ENCODE data around the gene JUNB. TPM values are rescaled to one million over a fixed set of nuclear protein-coding genes. Genes with fewer than 3 reads are reported as not detected.
"Not testable (repeated sequence)": the region's sequence is repeated elsewhere in the genome, so short reads cannot be mapped to it uniquely, and the experiment has no call there.

JUNB gene
- total RNA-seq, 1 donor from 2014 or later: 84.4 TPM

DNA sequence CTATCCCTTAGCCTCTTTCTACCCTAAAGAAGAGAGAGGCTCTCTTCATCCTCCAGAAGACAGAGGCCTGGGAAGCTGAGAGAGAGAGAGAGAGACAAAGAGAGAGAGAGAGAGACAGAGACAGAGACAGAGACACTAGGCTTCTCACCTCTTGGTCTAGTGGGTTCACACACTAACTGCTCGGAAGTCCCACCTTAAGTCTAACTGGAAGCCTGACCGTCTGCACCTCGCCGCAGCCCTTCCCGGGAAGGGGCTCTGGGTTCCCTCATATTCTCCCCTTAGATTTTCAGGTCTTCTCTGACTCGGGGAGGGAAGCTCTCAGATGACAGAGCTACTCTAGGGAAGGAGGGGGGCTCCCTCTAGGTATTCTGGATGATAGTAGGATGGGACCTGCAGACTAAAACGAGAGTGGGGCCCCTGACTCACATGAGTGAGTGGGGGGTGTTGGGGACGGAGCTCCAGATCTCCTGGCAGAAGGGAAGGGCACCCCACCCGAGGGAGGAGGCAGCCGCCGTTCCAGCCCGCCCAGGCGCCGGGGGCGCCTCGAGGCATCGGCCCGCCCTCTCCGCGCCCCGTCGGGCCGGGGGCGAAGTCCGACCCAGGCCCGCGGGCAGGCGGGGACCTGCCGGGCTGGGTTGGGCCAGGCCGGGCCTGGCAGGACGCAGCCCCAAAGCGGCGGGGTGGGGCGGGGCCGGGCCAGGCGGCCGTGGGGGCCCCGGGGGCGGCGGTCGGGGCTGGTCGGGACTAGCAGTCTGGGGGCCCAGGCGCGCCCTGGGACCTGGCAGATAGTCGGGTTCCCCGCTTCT lies 2.0 kb upstream of the JUNB start:
- peak; percentile 53 for DNase-seq (ENCODE audit: low read depth)

DNA sequence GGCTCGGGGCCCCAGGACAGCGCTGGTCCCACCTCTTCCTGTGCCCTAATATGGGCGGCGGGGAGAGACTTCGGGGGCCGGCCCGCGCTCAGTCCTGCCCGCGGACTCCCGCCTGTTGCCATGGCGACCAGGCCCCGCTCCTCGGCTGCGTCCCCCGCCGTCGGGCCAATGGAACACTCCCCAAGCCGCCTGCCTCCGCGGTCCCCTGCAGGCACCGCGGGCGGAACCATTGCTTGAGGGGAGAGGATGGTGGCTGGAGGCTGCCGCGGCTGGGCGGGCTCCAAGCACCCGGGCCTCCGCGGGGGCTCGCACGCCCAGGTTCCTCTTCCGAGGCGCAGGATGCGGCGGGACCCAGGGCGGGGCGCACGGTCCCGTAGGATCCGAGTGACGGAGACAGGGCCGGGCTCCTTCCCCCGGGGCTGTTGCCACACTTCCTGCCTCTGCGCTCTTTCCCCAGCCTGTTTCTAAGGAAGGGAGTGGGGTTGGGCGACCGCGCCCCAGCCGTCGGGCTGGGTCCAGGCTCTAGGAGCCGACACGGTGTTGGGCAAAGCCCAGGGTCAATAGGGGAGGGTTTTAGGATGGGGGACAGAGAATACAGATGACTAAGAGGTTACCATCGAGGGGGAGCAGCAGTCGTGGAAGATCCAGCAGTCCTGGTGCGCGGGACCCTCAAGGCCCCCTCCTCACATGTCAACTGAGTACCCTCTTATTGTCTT lies 1.2 kb upstream of the JUNB start:
- peak; percentile 96 for DNase-seq (ENCODE audit: low read depth)

DNA sequence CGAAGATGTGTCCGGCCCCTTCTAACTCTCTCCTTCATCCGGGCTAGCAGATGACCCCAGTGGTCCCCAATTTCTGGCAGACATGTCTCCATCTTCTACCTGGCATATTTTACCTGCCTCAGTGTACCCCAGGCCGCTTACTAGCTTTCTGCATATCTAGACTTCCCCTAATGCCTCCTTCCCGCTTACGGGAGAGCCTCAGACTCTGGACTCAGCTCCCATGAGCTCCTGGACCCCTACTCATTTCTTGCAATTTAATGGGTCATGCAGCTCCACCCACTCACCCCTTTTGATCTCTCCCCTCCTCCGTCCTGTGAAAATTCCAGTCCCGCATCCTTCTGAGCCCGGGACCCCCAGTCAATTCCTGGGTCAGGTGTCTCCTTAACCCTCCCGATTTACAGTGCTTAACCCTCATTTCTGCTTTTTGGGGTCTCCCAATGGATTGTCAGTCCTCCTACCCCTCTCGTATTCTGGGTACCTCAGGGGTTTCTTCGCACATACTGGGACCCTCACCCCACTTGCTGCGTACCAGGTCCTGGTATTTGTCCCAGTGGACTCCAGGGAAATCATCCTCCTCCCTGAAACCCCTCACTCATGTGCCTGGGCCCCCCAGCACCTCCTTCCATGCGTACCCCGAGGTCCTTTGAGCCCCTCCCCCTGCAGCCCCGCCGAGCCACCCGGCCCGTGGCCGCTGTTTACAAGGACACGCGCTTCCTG lies 500 bp upstream of the JUNB start:
- no peak for DNase-seq (ENCODE audit: low read depth)

DNA sequence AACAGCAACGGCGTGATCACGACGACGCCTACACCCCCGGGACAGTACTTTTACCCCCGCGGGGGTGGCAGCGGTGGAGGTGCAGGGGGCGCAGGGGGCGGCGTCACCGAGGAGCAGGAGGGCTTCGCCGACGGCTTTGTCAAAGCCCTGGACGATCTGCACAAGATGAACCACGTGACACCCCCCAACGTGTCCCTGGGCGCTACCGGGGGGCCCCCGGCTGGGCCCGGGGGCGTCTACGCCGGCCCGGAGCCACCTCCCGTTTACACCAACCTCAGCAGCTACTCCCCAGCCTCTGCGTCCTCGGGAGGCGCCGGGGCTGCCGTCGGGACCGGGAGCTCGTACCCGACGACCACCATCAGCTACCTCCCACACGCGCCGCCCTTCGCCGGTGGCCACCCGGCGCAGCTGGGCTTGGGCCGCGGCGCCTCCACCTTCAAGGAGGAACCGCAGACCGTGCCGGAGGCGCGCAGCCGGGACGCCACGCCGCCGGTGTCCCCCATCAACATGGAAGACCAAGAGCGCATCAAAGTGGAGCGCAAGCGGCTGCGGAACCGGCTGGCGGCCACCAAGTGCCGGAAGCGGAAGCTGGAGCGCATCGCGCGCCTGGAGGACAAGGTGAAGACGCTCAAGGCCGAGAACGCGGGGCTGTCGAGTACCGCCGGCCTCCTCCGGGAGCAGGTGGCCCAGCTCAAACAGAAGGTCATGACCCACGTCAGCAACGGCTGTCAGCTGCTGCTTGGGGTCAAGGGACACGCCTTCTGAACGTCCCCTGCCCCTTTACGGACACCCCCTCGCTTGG lies 966 bp downstream of the JUNB start:
- peak; percentile 76 for DNase-seq (ENCODE audit: low read depth)

DNA sequence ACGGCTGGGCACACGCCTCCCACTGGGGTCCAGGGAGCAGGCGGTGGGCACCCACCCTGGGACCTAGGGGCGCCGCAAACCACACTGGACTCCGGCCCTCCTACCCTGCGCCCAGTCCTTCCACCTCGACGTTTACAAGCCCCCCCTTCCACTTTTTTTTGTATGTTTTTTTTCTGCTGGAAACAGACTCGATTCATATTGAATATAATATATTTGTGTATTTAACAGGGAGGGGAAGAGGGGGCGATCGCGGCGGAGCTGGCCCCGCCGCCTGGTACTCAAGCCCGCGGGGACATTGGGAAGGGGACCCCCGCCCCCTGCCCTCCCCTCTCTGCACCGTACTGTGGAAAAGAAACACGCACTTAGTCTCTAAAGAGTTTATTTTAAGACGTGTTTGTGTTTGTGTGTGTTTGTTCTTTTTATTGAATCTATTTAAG lies 1.6 kb downstream of the JUNB start:
- no peak for DNase-seq (ENCODE audit: low read depth)

DNA sequence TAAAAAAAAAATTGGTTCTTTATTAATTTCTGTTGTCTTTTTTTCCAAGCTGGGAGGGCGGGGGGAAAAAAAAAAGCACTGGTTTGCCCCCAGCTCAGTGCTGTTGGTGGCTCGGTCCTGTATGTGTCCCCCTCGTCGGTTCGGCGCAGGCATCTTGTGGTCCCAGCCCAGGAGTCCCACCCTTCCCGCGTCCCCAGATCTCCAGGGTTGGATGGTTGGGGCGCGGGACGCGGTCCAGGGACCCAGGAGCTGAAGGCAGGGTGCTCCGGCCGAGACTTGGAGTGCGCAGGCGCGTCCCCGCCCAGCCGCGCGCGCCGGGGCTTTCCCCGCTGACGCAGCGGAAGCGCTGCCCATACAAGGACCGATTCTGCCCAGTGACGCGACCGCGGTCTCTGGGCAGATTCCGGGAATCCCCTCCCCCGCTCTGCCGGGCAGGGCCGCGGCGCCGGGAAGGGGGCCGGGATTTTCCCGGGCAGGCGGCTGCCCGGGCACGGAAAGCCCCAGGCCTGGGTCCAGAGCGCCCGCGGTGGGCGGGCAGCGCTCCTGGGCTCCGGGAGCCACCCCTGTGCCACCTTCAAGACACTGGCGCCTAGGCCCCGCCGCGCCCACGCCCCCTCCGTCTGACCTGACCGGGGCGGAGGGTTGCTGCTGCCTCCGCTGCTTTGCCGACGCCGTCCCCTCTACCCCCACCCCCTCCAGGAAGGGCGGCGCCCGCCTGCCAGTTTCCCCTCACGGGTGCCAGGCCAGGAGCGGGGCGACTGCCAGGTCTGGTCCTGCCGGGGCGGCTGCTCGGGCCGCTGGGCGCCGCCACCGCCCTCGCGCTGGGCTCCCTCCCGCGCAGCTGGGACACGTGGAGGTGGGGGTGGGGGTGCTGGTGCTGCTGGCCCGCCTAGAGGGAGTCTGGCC lies 2.3 kb downstream of the JUNB start:
- DNase-seq (ENCODE audit: low read depth): peak; percentile 95

DNA sequence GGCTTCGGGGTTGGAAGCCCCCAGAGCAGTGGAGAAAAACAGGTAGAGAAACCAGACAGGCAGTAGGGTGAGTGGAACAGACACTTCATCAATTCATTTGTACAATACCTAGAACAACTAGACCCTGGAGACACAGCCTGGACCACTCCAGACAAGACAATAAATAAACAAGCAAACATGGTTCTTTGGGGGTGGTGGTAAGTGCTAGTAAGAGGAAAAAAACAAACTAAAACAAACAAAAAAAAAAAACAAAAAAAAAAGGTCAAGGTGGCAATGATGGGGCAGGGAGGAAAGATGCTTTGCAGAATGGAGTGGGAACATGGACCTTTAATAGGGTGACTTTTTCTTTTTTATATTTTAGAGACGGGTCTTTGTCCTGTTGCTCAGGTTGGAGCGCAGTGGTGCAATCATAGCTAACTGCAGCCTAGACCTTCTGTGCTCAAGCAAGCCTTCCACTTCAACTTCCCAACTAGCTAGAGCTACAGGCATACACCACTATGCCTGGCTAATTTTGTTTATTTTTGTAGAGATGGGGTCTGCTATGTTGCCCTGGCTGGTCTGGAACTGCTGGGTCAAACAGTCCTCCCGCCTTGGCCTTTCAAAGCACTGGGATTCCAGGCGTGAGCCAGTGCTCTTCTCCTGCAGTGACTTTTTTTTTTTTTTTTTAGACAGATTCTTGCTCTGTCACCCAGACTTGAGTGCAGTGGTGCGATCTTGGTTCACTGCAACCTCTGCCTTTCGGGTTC lies 3.1 kb downstream of the JUNB start:
- DNase-seq (ENCODE audit: low read depth): peak; percentile 38

DNA sequence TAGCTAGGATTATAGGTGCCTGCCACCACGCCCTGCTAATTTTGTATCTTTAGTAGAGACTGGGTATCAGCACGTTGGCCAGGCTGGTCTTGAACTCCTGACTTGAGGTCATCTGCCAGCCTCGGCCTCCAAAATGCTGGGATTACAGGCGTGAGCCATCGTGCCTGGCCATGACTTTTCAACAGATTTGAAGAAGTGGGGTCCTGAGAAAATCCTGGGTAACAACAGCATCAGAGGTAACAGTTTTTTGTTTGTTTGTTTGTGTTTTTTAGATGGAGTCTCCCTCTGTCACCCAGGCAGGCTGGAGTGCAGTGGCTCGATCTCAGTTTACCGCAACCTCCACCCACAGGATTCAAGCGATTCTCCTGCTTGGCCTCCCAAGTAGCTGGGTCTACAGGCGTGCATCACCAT lies 3.7 kb downstream of the JUNB start:
- peak; percentile 9 for DNase-seq (ENCODE audit: low read depth)

DNA sequence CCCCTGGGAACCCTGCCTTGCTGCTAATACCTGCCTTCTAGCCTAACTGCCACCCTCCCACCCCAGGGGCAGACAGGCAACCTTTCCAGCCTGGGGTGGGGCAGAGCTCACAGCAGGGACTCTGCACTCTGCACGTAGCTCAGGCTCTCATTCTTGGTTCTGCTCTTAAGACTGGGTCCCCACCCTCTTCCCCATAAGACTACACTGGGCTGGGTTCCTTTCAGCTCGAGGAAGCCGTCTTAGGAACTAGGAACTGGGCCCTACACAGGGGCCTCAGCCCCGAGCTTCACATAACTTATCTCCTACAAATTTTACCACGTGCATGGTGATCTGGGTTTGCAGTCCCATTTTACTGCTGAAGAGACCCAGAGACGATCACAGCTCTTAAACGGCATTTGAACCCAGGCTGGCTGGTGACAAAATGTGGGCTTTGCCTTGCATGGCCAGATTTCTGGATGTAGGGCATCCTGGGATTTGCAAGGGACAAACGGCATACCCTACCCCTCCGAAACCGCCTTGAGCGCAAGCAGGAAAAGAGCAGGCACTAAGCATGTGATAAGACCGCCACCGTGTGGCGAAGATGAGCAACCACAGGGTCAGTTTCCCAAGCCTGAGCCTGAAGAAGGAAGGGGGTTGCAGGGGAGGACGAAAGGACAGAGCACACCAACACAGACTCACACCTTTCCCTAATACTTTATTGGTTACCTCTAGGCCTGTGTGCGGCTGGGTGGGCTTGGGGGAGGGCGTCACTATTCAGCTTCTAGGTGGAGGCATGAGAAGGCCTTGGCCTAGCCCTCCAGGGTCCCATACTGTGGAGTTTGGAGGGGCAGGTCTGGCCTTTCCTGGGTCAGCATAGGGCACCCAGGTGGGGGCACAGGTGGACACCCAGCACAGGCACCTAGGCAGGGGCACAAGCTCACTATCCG lies 5.1 kb downstream of the JUNB start:
- peak; percentile 84 for DNase-seq (ENCODE audit: low read depth)

DNA sequence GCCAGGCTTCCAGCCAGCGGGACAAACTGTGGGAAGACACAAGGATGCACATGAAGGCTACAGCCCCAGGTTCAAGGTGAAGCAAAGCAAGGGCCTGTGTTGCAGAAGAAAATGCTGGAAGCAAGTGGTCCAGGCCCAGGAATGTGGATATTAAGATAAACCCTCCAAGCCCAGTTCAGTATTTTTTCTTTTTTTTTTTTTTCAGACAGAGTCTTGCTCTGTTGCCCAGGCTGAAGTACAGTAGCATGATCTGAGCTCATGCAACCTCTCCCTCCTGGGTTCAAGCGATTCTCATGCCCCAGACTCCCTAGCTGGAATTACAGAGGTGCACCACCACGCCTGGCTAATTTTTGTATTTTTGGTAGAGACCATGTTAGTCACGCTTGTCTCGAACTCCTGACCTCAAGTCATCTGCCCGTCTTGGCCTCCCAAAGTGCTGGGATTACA lies 5.9 kb downstream of the JUNB start:
- no peak for DNase-seq (ENCODE audit: low read depth)

DNA sequence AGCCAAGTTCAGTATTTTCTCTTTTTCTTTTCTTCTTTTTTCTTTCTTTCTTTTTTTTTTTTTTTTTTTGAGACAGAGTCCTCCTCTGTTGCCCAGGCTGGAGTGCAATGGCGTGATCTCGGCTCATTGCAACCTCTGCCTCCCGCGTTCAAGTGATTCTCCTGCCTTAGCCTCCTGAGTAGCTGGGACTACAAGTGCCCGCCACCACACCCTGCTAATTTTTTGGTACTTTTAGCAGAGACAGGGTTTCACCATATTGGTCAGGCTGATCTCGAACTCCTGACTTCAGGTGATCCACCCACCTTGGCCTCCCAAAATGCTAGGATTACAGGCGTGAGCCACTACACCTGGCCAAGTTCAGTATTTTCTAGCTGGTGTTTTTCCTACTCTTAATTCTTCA lies 6.3 kb downstream of the JUNB start:
- not testable (repeated sequence) for DNase-seq (ENCODE audit: low read depth)

DNA sequence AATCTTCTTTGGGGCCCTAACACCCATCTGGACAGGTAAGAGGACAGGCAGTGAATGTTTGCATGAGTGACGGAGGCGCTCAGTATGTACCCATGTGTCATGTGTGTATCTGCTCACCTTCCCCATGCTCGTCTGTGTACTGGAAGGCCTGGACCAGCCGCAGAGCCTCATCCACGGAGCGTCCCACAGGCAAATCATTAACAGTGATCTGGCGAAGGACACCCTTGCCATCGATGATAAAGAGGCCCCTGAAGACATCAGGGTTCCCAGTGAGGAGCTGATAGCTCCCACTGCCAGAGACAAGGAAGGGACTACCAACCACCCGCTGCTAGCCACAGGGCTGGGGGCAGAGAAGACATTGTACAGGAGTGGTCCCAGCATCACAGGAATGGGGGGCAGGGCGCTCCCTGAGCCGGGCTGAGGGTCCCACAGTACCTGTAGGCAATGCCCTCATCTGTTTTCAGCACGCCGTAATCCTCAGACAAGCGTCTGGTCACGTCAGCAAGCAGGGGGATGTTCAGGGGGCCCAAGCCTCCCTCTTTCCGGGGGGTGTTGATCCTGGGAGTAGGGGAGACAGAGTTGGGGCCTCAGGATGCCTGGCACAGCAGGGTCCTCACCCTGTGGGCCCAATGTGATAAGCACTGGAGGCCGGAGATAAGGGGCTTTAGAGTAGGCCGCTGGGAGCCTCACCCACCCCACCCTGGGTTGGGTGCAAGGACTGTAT lies 8.6 kb downstream of the JUNB start:
- no peak for DNase-seq (ENCODE audit: low read depth)

DNA sequence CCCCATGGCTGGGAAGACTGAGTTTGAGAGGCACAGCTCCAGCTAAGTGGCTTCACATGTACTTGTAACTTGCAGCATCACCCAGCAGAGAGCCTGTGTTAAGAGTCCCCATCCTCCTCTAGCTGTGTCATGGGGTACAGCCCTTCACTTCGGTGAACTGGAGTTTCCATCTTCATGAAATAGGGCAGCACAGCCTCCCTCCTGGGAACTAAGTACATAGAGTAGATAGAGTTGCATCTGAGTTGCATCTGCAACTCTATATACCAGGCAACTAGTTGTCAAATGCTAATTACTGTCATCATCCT lies 9.1 kb downstream of the JUNB start:
- DNase-seq (ENCODE audit: low read depth): no peak

DNA sequence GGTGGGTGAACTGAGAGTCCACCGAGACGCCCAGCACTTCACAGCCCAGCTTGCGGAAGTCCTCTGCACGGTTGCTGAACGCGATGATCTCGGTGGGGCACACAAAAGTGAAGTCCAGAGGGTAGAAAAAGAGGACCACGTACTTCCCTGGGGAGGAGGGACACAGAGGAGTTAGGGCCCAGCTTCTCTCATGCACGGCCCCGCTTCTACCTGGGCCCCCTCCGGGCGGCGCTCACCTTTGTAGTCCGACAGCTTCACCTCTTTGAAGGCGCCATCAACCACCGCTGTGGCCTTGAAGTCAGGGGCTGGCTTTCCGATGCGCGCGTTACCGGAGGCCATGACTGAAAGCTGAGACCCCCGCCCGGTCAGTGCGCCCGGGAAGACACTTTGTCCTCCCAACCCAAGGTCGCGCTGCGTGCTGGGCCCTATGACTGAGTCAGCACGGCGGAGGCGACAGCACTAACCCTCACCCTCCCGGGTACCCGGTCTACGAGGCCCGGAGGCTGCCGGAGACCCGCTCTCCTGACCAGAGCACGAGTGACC lies 9.7 kb downstream of the JUNB start:
- no peak for DNase-seq (ENCODE audit: low read depth)

DNA sequence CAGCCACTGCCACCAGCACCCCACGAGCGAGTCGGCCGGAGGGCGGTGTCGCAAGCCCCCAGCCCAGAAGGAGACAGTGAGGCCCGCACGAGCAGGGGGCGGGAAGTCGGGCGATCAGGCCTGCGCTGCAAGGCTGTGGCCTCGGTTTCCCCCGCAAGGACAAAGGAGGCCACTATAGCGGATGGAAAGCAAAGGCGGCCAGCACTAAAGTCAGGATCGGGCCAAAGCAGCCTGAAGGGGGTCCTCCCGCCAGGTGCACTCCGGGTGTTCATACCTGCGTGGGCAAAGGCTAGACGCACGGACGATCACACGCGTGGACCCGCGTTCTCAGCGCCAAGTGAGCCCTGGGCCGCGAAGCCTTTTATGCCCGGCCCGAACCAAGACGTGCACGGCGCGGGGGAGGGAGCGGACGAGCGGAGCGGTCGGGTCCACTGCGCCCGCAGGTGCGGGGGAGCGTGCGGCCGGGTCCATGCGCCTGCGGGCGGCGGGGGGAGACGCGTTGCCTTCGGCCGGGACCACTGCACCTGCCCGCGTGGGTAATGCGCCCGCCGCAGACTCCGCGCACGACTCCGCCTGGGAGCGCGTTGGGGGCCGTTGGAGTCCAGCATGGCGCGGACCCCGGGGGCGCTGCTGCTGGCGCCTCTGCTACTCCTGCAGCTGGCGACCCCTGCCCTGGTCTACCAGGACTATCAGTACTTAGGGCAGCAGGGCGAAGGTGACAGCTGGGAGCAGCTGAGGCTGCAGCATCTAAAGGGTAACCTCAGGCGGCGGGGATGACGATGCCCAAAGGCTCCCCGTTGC lies 10.4 kb downstream of the JUNB start, which contains the start of the genes PRDX2 and THSD8:
Gene PRDX2, minus strand, starts transcription at position 335 of the 801 bp plus-strand sequence. CDS start 539 bp downstream, outside the sequence.
Gene THSD8, plus strand, starts transcription at position 604 of the 801 bp plus-strand sequence. Its CDS starts 3 bp downstream, at position 607.
- DNase-seq (ENCODE audit: low read depth): peak; percentile 63

Data from myocyte (in vitro differentiated cells).